Measurements from ENCODE around the gene SIAH3. TPM values are rescaled to one million over a fixed set of nuclear protein-coding genes. Genes with fewer than 3 reads are reported as not detected.

The SIAH3 gene
- total and polyA plus RNA-seq, 5 donors from 2014 or later: 0.03 TPM; not detected in 4

GRCh38 chr13:45847554-45848224, 3.9 kb downstream of the SIAH3 start:
- H3K4me3 ChIP-seq (ENCODE audit: low read depth, low read length): no peak overlapping the region
- peaks cover 7 to 49% (median 17%) of the 10 kb centered on the region in 4 donors for H3K4me1 Mint-ChIP-seq
- H3K27ac ChIP-seq (ENCODE audit: insufficient read depth, low read length, poor library complexity, severe bottlenecking): no peak overlapping the region

GRCh38 chr13:45846681-45847080, 4.9 kb downstream of the SIAH3 start:
- no peak overlapping the region for H3K27ac Mint-ChIP-seq
- DNase-seq: no peak

More at GRCh38 chr13:45847554-45848224, 3.9 kb downstream of the SIAH3 start:
- Histone ChIP-seq H3K36me3 (ENCODE audit: control insufficient read depth, insufficient read depth, low read length) (no peaks in the 10 kb centered on the region), H3K27me3 (ENCODE audit: control insufficient read depth, insufficient read depth, low read length) (peaks cover 24% of the 10 kb centered on the region), H3K4me1 (ENCODE audit: control insufficient read depth, insufficient read depth, low read length, poor library complexity, severe bottlenecking) (peaks cover 17% of the 10 kb centered on the region), H3K9me3 (ENCODE audit: control insufficient read depth in 2 of 2, low read length in 2 of 2) (no peaks in the 10 kb centered on the region)
- peak overlapping the region; percentile 4 to 72 (median 38) for H3K27ac Mint-ChIP-seq
- H3K4me3 Mint-ChIP-seq: peak overlapping the region in 2 of 4 donors; percentile 5 to 36
- DNase-seq (peak in 2 of 3 donors; percentile 31 to 34), ATAC-seq (ENCODE audit: low read depth in 2 of 2) (peak; percentile 43 to 58)
- no peaks in the 10 kb centered on the region for H3K9me3 Mint-ChIP-seq
- no peaks in the 10 kb centered on the region for H3K36me3 Mint-ChIP-seq
- peaks cover 66% of the 10 kb centered on the region for H3K27me3 Mint-ChIP-seq

GRCh38 chr13:45838171-45838745, 13.3 kb downstream of the SIAH3 start:
- H3K9me3 Mint-ChIP-seq: peaks cover 0 to 2% (median 0%) of the 10 kb centered on the region in 7 donors
- no peaks in the 10 kb centered on the region for H3K36me3 ChIP-seq (ENCODE audit: control insufficient read depth, insufficient read depth, low read length)
- H3K27ac Mint-ChIP-seq: no peak overlapping the region
- ATAC-seq (ENCODE audit: low read depth in 2 of 2) (no peak), DNase-seq (no peak)
- no peaks in the 10 kb centered on the region for H3K4me1 ChIP-seq (ENCODE audit: control insufficient read depth, insufficient read depth, low read length, poor library complexity, severe bottlenecking)
- no peak overlapping the region for H3K4me3 Mint-ChIP-seq
- no peak overlapping the region for H3K27ac ChIP-seq (ENCODE audit: insufficient read depth, low read length, poor library complexity, severe bottlenecking)
- H3K27me3 ChIP-seq (ENCODE audit: control insufficient read depth, insufficient read depth, low read length): peaks cover 2% of the 10 kb centered on the region
- no peaks in the 10 kb centered on the region for H3K27me3 Mint-ChIP-seq
- H3K4me1 Mint-ChIP-seq: no peaks in the 10 kb centered on the region
- no peaks in the 10 kb centered on the region for H3K36me3 Mint-ChIP-seq
- no peaks in the 10 kb centered on the region for H3K9me3 ChIP-seq (ENCODE audit: control insufficient read depth in 2 of 2, low read length in 2 of 2)
- H3K4me3 ChIP-seq (ENCODE audit: low read depth, low read length): no peak overlapping the region

More at GRCh38 chr13:45846681-45847080, 4.9 kb downstream of the SIAH3 start:
- peaks cover 15% of the 10 kb centered on the region for H3K27me3 ChIP-seq (ENCODE audit: control insufficient read depth, insufficient read depth, low read length)
- peaks cover 17% of the 10 kb centered on the region for H3K4me1 ChIP-seq (ENCODE audit: control insufficient read depth, insufficient read depth, low read length, poor library complexity, severe bottlenecking)
- no peaks in the 10 kb centered on the region for H3K36me3 Mint-ChIP-seq
- H3K4me3 ChIP-seq (ENCODE audit: low read depth, low read length): no peak overlapping the region
- no peak overlapping the region for H3K27ac ChIP-seq (ENCODE audit: insufficient read depth, low read length, poor library complexity, severe bottlenecking)
- no peak overlapping the region for H3K4me3 Mint-ChIP-seq
- no peaks in the 10 kb centered on the region for H3K9me3 Mint-ChIP-seq
- ATAC-seq (ENCODE audit: low read depth in 2 of 2): no peak
- peaks cover 6 to 46% (median 15%) of the 10 kb centered on the region in 4 donors for H3K4me1 Mint-ChIP-seq
- no peaks in the 10 kb centered on the region for H3K36me3 ChIP-seq (ENCODE audit: control insufficient read depth, insufficient read depth, low read length)
- H3K9me3 ChIP-seq (ENCODE audit: control insufficient read depth in 2 of 2, low read length in 2 of 2): no peaks in the 10 kb centered on the region
- H3K27me3 Mint-ChIP-seq: peaks cover 56% of the 10 kb centered on the region

- no peaks in the 10 kb centered on the region for H3K36me3 ChIP-seq (ENCODE audit: control insufficient read depth, insufficient read depth, low read length)
- H3K27me3 Mint-ChIP-seq: no peaks in the 10 kb centered on the region
- H3K9me3 ChIP-seq (ENCODE audit: control insufficient read depth in 2 of 2, low read length in 2 of 2): no peaks in the 10 kb centered on the region
- DNase-seq (no peak), ATAC-seq (ENCODE audit: low read depth in 2 of 2) (no peak)
- no peak overlapping the region for H3K4me3 Mint-ChIP-seq
- no peak overlapping the region for H3K27ac Mint-ChIP-seq
- H3K27me3 ChIP-seq (ENCODE audit: control insufficient read depth, insufficient read depth, low read length): peaks cover 2% of the 10 kb centered on the region
- no peaks in the 10 kb centered on the region for H3K4me1 Mint-ChIP-seq
- H3K4me1 ChIP-seq (ENCODE audit: control insufficient read depth, insufficient read depth, low read length, poor library complexity, severe bottlenecking): no peaks in the 10 kb centered on the region
- H3K27ac ChIP-seq (ENCODE audit: insufficient read depth, low read length, poor library complexity, severe bottlenecking): no peak overlapping the region
- no peak overlapping the region for H3K4me3 ChIP-seq (ENCODE audit: low read depth, low read length)
- H3K9me3 Mint-ChIP-seq: peaks cover 0 to 2% (median 0%) of the 10 kb centered on the region in 7 donors
- no peaks in the 10 kb centered on the region for H3K36me3 Mint-ChIP-seq
These were observed 14.4 kb downstream of the SIAH3 start for GRCh38 chr13:45837111-45837510.

- no peaks in the 10 kb centered on the region for H3K36me3 ChIP-seq (ENCODE audit: control insufficient read depth, insufficient read depth, low read length)
- DNase-seq: no peak
- no peaks in the 10 kb centered on the region for H3K36me3 Mint-ChIP-seq
- H3K4me3 Mint-ChIP-seq: no peak overlapping the region
- no peak overlapping the region for H3K4me3 ChIP-seq (ENCODE audit: low read depth, low read length)
- peak overlapping the region in 1 of 3 donors; percentile 50 for H3K27ac Mint-ChIP-seq
- no peak overlapping the region for H3K27ac ChIP-seq (ENCODE audit: insufficient read depth, low read length, poor library complexity, severe bottlenecking)
- peaks cover 0 to 2% (median 0%) of the 10 kb centered on the region in 7 donors for H3K9me3 Mint-ChIP-seq
- H3K27me3 ChIP-seq (ENCODE audit: control insufficient read depth, insufficient read depth, low read length): peaks cover 2% of the 10 kb centered on the region
- no peak for ATAC-seq (ENCODE audit: low read depth in 2 of 2)
- H3K4me1 ChIP-seq (ENCODE audit: control insufficient read depth, insufficient read depth, low read length, poor library complexity, severe bottlenecking): no peaks in the 10 kb centered on the region
- no peaks in the 10 kb centered on the region for H3K27me3 Mint-ChIP-seq
- H3K4me1 Mint-ChIP-seq: no peaks in the 10 kb centered on the region
- no peaks in the 10 kb centered on the region for H3K9me3 ChIP-seq (ENCODE audit: control insufficient read depth in 2 of 2, low read length in 2 of 2)
These were observed 17.1 kb downstream of the SIAH3 start for GRCh38 chr13:45834411-45834994.

- Mint-ChIP-seq H3K4me1 (no peaks in the 10 kb centered on the region), H3K27me3 (no peaks in the 10 kb centered on the region), H3K4me3 (no peak overlapping the region), H3K36me3 (no peaks in the 10 kb centered on the region), H3K9me3 (peaks cover 0 to 2% (median 0%) of the 10 kb centered on the region in 7 donors), H3K27ac (no peak overlapping the region)
- no peak for DNase-seq
- Histone ChIP-seq H3K27ac (ENCODE audit: insufficient read depth, low read length, poor library complexity, severe bottlenecking) (no peak overlapping the region), H3K9me3 (ENCODE audit: control insufficient read depth in 2 of 2, low read length in 2 of 2) (no peaks in the 10 kb centered on the region), H3K36me3 (ENCODE audit: control insufficient read depth, insufficient read depth, low read length) (no peaks in the 10 kb centered on the region), H3K4me1 (ENCODE audit: control insufficient read depth, insufficient read depth, low read length, poor library complexity, severe bottlenecking) (no peaks in the 10 kb centered on the region), H3K4me3 (ENCODE audit: low read depth, low read length) (no peak overlapping the region), H3K27me3 (ENCODE audit: control insufficient read depth, insufficient read depth, low read length) (peaks cover 2% of the 10 kb centered on the region)
- ATAC-seq (ENCODE audit: low read depth in 2 of 2): no peak
These were observed 17.7 kb downstream of the SIAH3 start for GRCh38 chr13:45833663-45834375.

- no peak overlapping the region for H3K4me3 ChIP-seq (ENCODE audit: low read depth, low read length)
- no peak for DNase-seq
- ATAC-seq (ENCODE audit: low read depth in 2 of 2): no peak
These were observed 18.3 kb downstream of the SIAH3 start for GRCh38 chr13:45833242-45833641.

More at GRCh38 chr13:45833242-45833641, 18.3 kb downstream of the SIAH3 start:
- peaks cover 2% of the 10 kb centered on the region for H3K27me3 ChIP-seq (ENCODE audit: control insufficient read depth, insufficient read depth, low read length)
- Mint-ChIP-seq H3K4me3 (no peak overlapping the region), H3K27me3 (no peaks in the 10 kb centered on the region), H3K36me3 (no peaks in the 10 kb centered on the region), H3K4me1 (no peaks in the 10 kb centered on the region), H3K9me3 (no peaks in the 10 kb centered on the region), H3K27ac (no peak overlapping the region)
- no peak overlapping the region for H3K27ac ChIP-seq (ENCODE audit: insufficient read depth, low read length, poor library complexity, severe bottlenecking)
- H3K9me3 ChIP-seq (ENCODE audit: control insufficient read depth in 2 of 2, low read length in 2 of 2): no peaks in the 10 kb centered on the region
- no peaks in the 10 kb centered on the region for H3K4me1 ChIP-seq (ENCODE audit: control insufficient read depth, insufficient read depth, low read length, poor library complexity, severe bottlenecking)
- H3K36me3 ChIP-seq (ENCODE audit: control insufficient read depth, insufficient read depth, low read length): no peaks in the 10 kb centered on the region

Data from CD4-positive, CD25-positive, alpha-beta regulatory T cell (primary cell).